Measurements from ENCODE around the gene HLF.

Gene HLF

GRCh38 chr17:55274355-55275255 is 9.8 kb downstream of the HLF start:
- DNase-seq (ENCODE audit: low spot score): no peak

DNA sequence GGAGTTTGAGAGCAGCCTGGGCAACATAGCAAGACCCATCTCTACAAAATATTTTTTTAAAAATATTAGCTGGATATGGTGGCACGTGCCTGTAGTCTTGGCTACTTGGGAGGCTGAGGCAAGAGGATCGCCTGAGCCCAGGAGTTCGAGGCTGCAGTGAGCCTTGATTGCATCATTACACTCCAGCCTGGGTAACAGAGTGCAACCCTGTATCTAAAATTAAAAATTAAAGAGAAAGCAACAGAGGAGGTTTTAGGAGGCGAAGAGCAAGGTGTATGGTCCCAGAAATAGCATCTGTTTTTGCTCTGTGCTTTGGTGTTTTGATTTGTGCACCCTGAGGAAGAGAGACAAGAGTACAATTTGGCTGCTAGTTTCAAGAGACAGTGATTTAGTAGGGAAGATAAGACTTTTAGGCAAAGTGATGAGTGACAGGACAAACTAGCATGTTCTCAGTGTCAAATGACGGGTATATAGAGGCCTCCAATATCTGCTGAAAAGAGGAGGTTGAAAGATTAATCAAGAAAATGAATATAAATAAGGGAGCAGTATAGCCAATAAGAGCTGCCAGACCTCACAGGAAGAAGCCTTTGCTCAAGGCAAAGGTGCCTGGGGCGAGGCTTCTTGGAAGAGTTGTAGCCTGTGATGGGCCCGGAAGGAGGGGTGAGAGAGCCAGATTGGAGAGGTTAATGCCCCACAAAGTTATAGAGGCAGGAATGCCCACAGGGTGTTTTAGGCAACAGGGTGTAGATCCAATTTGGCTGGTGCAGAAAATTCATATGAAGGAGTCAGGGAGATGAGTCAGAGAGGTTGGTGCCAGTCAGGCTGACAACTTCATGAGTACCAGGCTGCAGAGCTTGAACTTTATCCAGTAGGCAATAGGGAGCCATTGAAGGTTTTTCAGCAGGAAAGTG is 11.4 kb downstream of the HLF start:
- DNase-seq (ENCODE audit: low spot score): no peak

DNA sequence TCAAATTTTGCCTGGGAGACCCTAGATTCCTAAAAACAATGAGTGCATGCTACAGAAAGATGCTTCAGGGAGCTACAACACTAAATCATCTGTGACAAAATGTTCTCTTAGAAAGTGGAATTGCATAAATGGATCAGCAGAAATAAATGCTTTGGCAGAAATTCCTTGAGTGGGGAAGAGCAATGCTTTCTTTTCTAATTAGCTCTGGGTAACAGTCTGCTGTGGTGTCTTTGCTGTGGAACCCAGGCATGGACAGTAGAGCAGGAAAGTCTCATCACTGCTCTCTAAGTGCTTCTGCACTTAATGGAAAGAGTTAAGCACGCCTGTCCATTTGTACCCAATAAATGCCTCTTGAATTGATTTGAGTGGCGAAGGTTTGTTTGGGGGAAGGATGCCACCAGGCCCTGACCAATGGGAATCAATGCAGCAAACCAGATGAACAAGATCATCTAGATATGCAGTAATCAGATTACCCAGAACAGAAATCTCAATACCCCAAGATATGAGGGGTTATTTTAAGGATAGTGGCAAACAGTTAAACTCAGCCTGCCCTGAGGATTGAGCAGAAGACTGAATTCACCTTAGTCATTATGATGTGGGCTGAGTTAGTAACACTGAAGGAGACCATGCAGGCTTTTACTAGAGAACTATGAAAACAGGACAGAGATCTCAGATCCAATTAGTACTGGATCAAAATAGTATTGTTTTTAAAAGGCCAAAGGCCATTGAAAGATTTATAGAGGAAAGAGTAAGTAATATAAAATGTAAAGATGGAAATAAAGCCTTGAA is 13.6 kb downstream of the HLF start:
- DNase-seq (ENCODE audit: low spot score): no peak

DNA sequence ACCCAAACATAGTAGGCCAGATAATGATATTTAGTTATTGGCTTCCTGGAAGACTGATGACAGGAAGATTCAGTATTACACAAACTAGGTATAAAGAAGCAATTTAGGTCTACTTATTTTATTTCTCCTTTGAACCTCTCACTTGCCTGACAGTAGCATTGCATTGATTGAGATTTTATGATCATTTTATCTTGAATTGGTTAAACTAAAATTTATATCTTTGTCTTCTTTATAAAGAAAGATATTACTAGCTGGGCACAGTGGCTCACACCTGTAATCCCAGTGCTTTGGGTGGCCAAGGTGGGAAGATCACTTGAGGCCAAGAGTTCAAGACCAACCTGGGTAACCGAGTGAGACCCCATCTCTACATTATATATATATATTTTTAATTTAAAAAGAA is 14.4 kb downstream of the HLF start:
- no peak for DNase-seq (ENCODE audit: low spot score)

GRCh38 chr17:55279788-55280187 is 15.0 kb downstream of the HLF start:
- DNase-seq (ENCODE audit: low spot score): no peak

DNA sequence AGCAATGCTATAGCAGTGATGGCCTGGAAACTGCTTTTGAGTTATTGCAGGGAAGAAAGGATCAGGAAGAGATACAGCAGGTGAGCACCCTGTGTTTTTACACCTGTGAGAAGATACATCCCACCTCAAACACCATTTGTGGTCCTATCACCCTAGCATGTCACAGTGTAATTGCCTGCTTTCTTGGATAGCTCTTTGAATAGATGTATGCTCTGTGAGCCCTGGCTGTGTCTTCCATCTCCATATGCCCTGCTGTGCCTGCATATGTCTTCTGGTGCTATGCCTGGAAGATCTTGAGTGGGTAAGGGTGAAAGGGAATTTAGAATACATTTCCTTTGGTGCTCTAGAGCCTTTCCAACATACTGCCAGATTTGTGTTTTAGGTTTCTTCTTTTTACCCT is 15.5 kb downstream of the HLF start:
- DNase-seq (ENCODE audit: low spot score): no peak

DNA sequence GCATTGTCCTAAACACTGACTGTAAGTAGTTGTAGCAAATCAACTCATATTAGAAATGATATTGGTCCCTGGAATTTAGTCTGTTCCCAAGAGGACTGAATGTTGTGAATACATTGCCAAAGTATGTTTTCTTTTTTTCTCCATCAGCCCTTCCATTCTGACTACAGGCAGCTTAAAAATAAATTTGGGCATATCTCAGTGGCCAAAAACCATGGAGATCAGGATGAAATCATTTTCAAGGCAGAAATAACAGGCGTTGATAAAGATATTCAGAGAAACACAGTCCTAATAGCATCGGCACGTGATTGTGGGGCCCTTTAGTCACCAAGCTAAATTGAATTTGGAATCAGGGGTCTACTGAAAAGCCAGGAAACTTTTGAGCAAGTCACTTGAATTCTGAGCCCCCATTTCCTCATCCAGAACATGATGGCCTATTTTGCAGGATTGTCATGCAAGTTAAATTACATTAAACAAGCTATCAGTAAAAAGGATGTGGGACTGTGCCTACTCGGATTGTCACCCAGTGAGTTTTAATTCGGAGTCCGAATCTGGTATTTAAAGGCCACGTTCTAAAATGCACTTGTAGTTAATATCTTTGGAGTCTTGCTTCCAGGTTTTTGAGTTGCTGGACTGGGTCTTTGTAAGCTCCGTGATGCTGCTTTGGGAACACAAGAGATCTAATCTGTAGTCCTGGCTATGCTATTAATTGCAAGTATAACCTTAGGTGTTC is 17.1 kb downstream of the HLF start:
- no peak for DNase-seq (ENCODE audit: low spot score)

DNA sequence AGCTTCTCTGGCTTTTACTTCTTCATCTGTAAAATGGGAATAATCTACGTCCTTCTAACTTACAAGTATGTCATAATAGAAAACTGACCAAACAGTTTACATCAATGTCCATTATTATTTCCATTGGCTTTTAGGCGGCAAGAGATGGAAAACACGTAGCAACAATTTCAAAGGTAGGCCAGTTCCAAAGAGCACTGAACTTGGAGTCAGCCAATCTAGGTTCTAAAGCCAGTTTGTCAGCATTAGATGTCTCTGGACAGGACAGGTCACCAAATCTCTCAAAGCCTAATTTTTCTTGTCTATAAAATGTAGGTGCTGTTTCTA is 17.6 kb downstream of the HLF start:
- no peak for DNase-seq (ENCODE audit: low spot score)

- no peak for DNase-seq (ENCODE audit: low spot score)
Observed at GRCh38 chr17:55282741-55283140, 18.0 kb downstream of the HLF start.

GRCh38 chr17:55283256-55283965 is 18.7 kb downstream of the HLF start:
- no peak for DNase-seq (ENCODE audit: low spot score)

DNA sequence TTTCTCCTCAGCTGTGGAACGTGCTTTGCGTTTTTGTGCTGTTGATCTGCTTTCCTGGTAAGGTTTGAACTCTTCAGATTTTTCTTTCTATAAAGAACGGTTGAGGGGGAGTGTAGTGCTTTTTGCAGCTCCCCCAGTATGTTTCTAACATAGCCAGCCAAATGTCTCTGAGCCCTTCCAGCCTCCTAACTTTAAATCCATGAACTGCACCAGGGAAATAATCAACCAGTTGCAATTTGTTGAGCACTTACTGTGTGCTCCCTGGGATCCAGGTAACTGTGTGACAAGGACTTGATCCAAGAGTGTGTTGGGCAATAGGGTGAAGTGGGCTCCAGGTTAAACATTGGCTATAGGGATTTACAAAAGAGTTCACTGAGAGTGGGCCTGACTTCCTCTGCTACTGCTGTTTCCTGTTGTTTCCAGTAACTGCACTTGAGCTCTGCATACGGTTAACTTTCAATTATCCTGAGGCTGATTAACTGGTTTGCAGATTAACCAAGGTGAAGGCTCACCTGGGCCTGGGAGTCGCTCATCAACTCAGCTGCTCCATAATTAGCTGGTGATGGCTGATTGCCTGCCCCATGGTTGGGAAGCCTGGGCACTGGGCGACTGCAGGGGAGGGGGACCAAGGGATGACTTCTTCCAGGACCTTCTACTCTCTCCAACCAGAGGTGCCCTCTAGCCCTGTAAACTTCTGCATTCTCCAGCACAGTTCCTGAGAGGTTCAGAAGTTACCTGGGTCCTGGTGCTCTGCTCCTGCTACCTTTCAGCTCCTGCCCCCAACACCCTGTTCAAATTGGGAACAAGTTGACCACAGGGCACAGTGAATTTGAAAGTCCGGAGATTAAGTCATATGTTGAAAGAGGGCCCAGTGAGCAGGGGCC is 19.5 kb downstream of the HLF start:
- no peak for DNase-seq (ENCODE audit: low spot score)

DNA sequence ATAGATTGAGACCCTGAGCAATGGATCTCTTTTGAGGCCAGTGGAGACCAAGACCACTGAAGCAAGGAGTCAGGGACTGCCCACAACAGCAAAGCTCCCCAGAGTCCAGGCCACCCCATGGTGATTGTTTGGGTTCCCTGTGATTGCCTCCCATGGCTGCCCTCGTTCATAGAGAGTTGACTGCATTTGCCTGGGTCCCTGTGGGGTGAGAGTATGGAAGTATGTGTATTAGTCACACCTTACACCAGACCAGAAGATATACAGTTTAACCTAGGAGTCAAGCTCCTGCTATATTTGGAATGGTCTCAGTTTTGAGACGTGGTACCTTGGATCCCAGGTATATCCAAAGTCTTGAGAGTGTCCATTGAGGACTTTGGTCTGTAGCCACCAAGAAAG is 20.2 kb downstream of the HLF start:
- no peak for DNase-seq (ENCODE audit: low spot score)

- no peak for DNase-seq (ENCODE audit: low spot score)
Observed at GRCh38 chr17:55285340-55286301, 20.9 kb downstream of the HLF start.

GRCh38 chr17:55286681-55287589 is 22.2 kb downstream of the HLF start:
- no peak for DNase-seq (ENCODE audit: low spot score)

- no peak for DNase-seq (ENCODE audit: low spot score)
Observed at GRCh38 chr17:55288356-55289105, 23.8 kb downstream of the HLF start.

- DNase-seq (ENCODE audit: low spot score): no peak
Observed at GRCh38 chr17:55289106-55289446, 24.3 kb downstream of the HLF start.

DNA sequence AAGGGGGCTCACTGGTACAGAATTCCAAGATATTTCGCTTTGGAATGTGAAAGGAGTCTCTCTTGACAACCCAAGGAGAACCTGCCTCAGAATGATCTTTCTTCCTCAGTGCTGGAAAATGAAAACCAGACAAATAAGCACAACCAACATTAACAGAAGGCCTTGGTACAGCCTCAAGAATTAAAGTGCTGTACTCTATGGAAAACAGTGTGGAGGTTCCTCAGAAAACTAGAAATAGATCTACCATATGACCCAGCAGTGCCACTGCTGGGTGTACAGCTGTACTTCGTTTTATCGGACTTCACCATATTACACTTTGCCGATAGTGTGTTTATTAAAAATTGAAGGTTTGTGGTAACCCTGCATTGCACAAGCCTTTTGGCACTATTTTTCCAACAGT is 25.2 kb downstream of the HLF start:
- DNase-seq (ENCODE audit: low spot score): no peak
